SK-N-MC (cell line): ENCODE measurements around the gene HDAC4.

Experiments used
- EZH2 ChIP-seq: fragments of 200-600 bp; sonication (generic); IDR thresholded peaks from one replicate; pipeline ENCODE4 v1.6.1; 2017; ENCODE audit warnings: antibody characterized with exemption
- FOXP2 ChIP-seq: optimal IDR thresholded peaks from 2 replicates; pipeline ENCODE3; 2011; ENCODE audit warnings: mild to moderate bottlenecking, moderate library complexity; ENCODE audit not compliant: insufficient read depth; ENCODE audit errors: extremely low read length, control extremely low read depth
- POLR2AphosphoS5 ChIP-seq: IDR thresholded peaks from 2 replicates; pipeline ENCODE4 v1.6.1; 2012; ENCODE audit warnings: mild to moderate bottlenecking, low read depth, low read length, borderline replicate concordance

DNA sequence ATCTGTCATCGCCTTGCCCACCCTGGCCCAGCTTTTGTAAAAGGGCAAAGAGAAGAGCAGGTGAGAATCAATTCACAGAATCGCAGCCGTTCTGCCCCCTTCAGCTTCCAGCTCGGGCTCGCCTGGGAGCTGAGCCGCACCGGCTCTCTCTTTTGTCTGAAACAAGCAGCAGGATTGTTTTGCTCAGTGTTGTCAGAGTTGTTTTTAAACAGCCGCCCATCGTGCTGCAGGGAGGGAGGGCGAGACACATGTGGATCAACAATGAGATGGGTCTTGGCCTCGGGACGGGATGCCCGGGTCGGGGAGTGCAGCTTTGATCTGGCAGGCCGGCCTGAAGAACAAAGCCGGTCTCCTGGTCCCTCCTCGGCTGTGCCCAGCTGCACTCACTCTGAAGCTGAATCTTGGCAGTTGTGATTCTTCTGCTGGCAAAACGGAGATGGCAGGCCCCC lies 39.7 kb upstream of the HDAC4 start:
- no peak for TF ChIP-seq EZH2
- no peak for TF ChIP-seq POLR2AphosphoS5
- no peak for TF ChIP-seq FOXP2
